ENCODE data around the gene IHH.

- TF ChIP-seq HDGF (IDR thresholded peaks at IDR 0.05; ENCODE audit: borderline replicate concordance) (no peak), ZNF384 (IDR thresholded peaks at IDR 0.05) (no peak), FOXK2 (IDR thresholded peaks at IDR 0.05) (no peak), NFRKB (IDR thresholded peaks at IDR 0.05) (no peak), TARDBP (IDR thresholded peaks at IDR 0.05) (no peak), SP1 (IDR thresholded peaks at IDR 0.05) (no peak), SUZ12 (IDR thresholded peaks at IDR 0.05) (no peak), BHLHE40 (IDR thresholded peaks at IDR 0.05; ENCODE audit: borderline replicate concordance) (no peak), PKNOX1 (IDR thresholded peaks at IDR 0.05) (no peak), FOXM1 (IDR thresholded peaks at IDR 0.05; ENCODE audit: borderline replicate concordance) (no peak), ARNT (IDR thresholded peaks at IDR 0.05) (no peak)
Measured at GRCh38 chr2:219086196-219086595, 25.5 kb upstream of the IHH start.

Data from HEK293T (cell line).